ENCODE results near the gene CBARP. TPM values are rescaled to one million over a fixed set of nuclear protein-coding genes. Genes with fewer than 3 reads are reported as not detected.

Gene CBARP
- total and polyA plus RNA-seq, 2 of the 13 experiments (the other 11 are each of a cell fraction or from before 2014, with no cell fraction given), result 1.2 to 1.4 TPM

DNA sequence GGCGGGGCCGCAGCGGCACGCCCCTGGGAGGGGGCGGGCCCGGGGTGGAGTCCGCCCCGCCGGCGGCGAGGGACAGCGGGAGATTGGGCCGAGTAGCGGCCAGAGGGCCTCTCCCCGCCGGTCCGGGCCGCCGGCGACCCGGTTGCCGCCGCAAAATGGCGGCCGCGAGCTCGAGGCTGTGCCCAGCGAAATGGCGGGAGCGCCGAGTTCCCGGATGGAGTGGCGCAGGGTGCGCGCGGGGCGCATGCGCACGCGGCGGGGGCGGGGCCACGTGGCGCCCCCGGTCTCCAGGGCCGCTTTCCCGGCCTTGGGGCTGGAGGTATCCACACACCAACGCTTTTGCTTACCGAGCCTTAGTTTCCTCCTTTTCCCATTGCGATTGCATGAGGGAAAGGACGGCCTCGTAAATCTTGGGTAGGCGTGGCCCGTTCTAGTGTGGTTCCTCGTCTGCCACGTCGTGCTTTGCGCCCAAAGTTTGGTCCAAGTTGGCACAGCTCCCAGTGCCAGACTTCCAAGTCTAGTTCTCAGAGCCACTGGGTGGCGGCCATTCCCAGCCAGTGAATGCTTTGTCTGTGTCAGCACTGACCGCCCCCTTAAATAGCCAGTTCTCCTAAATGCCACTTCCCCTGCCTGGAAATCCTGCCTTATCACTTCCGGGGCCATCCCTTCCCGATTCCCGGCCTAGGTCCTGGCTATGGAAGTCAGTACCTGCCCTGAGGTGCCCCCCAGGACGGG, 31.8 kb upstream of the CBARP start (continued):
- TF ChIP-seq, protein P1, sequence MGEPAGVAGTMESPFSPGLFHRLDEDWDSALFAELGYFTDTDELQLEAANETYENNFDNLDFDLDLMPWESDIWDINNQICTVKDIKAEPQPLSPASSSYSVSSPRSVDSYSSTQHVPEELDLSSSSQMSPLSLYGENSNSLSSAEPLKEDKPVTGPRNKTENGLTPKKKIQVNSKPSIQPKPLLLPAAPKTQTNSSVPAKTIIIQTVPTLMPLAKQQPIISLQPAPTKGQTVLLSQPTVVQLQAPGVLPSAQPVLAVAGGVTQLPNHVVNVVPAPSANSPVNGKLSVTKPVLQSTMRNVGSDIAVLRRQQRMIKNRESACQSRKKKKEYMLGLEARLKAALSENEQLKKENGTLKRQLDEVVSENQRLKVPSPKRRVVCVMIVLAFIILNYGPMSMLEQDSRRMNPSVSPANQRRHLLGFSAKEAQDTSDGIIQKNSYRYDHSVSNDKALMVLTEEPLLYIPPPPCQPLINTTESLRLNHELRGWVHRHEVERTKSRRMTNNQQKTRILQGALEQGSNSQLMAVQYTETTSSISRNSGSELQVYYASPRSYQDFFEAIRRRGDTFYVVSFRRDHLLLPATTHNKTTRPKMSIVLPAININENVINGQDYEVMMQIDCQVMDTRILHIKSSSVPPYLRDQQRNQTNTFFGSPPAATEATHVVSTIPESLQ (CRISPR knock-in tag; conservative IDR thresholded peaks at IDR 0.05), result no peak
- no peak for TF ChIP-seq KAT2B (IDR thresholded peaks at IDR 0.05; ENCODE audit: borderline replicate concordance, low read depth, low read length)
- TF ChIP-seq, protein P2, sequence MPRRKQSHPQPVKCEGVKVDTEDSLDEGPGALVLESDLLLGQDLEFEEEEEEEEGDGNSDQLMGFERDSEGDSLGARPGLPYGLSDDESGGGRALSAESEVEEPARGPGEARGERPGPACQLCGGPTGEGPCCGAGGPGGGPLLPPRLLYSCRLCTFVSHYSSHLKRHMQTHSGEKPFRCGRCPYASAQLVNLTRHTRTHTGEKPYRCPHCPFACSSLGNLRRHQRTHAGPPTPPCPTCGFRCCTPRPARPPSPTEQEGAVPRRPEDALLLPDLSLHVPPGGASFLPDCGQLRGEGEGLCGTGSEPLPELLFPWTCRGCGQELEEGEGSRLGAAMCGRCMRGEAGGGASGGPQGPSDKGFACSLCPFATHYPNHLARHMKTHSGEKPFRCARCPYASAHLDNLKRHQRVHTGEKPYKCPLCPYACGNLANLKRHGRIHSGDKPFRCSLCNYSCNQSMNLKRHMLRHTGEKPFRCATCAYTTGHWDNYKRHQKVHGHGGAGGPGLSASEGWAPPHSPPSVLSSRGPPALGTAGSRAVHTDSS (CRISPR knock-in tag; conservative IDR thresholded peaks at IDR 0.05), result no peak
- TF ChIP-seq, protein P3, sequence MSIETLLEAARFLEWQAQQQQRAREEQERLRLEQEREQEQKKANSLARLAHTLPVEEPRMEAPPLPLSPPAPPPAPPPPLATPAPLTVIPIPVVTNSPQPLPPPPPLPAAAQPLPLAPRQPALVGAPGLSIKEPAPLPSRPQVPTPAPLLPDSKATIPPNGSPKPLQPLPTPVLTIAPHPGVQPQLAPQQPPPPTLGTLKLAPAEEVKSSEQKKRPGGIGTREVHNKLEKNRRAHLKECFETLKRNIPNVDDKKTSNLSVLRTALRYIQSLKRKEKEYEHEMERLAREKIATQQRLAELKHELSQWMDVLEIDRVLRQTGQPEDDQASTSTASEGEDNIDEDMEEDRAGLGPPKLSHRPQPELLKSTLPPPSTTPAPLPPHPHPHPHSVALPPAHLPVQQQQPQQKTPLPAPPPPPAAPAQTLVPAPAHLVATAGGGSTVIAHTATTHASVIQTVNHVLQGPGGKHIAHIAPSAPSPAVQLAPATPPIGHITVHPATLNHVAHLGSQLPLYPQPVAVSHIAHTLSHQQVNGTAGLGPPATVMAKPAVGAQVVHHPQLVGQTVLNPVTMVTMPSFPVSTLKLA (IDR thresholded peaks at IDR 0.05), result peak; percentile 61; the same call in 1 of the 2 replicates
- TF ChIP-seq EEA1 (CRISPR knock-in tag; IDR thresholded peaks at IDR 0.05; ENCODE audit: borderline replicate concordance), result no peak
- peak; percentile 52; the same call in 1 of the 2 replicates for TF ChIP-seq HES4 (CRISPR knock-in tag; IDR thresholded peaks at IDR 0.05; ENCODE audit: borderline replicate concordance)
- TF ChIP-seq ZNF781 (CRISPR knock-in tag; IDR thresholded peaks at IDR 0.05; ENCODE audit: borderline replicate concordance, not compliant biosample characterization), result no peak
- TF ChIP-seq ZMAT3 (CRISPR knock-in tag; conservative IDR thresholded peaks at IDR 0.05), result peak; percentile 12; the same call in 1 of the 2 replicates
- no peak for TF ChIP-seq XRCC5 (optimal IDR thresholded peaks at IDR 0.05; ENCODE audit: low read length)
- TF ChIP-seq, protein P4, sequence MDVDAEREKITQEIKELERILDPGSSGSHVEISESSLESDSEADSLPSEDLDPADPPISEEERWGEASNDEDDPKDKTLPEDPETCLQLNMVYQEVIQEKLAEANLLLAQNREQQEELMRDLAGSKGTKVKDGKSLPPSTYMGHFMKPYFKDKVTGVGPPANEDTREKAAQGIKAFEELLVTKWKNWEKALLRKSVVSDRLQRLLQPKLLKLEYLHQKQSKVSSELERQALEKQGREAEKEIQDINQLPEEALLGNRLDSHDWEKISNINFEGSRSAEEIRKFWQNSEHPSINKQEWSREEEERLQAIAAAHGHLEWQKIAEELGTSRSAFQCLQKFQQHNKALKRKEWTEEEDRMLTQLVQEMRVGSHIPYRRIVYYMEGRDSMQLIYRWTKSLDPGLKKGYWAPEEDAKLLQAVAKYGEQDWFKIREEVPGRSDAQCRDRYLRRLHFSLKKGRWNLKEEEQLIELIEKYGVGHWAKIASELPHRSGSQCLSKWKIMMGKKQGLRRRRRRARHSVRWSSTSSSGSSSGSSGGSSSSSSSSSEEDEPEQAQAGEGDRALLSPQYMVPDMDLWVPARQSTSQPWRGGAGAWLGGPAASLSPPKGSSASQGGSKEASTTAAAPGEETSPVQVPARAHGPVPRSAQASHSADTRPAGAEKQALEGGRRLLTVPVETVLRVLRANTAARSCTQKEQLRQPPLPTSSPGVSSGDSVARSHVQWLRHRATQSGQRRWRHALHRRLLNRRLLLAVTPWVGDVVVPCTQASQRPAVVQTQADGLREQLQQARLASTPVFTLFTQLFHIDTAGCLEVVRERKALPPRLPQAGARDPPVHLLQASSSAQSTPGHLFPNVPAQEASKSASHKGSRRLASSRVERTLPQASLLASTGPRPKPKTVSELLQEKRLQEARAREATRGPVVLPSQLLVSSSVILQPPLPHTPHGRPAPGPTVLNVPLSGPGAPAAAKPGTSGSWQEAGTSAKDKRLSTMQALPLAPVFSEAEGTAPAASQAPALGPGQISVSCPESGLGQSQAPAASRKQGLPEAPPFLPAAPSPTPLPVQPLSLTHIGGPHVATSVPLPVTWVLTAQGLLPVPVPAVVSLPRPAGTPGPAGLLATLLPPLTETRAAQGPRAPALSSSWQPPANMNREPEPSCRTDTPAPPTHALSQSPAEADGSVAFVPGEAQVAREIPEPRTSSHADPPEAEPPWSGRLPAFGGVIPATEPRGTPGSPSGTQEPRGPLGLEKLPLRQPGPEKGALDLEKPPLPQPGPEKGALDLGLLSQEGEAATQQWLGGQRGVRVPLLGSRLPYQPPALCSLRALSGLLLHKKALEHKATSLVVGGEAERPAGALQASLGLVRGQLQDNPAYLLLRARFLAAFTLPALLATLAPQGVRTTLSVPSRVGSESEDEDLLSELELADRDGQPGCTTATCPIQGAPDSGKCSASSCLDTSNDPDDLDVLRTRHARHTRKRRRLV (CRISPR knock-in tag; IDR thresholded peaks at IDR 0.05), result no peak
- TF ChIP-seq, protein P5, sequence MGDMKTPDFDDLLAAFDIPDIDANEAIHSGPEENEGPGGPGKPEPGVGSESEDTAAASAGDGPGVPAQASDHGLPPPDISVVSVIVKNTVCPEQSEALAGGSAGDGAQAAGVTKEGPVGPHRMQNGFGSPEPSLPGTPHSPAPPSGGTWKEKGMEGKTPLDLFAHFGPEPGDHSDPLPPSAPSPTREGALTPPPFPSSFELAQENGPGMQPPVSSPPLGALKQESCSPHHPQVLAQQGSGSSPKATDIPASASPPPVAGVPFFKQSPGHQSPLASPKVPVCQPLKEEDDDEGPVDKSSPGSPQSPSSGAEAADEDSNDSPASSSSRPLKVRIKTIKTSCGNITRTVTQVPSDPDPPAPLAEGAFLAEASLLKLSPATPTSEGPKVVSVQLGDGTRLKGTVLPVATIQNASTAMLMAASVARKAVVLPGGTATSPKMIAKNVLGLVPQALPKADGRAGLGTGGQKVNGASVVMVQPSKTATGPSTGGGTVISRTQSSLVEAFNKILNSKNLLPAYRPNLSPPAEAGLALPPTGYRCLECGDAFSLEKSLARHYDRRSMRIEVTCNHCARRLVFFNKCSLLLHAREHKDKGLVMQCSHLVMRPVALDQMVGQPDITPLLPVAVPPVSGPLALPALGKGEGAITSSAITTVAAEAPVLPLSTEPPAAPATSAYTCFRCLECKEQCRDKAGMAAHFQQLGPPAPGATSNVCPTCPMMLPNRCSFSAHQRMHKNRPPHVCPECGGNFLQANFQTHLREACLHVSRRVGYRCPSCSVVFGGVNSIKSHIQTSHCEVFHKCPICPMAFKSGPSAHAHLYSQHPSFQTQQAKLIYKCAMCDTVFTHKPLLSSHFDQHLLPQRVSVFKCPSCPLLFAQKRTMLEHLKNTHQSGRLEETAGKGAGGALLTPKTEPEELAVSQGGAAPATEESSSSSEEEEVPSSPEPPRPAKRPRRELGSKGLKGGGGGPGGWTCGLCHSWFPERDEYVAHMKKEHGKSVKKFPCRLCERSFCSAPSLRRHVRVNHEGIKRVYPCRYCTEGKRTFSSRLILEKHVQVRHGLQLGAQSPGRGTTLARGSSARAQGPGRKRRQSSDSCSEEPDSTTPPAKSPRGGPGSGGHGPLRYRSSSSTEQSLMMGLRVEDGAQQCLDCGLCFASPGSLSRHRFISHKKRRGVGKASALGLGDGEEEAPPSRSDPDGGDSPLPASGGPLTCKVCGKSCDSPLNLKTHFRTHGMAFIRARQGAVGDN (CRISPR knock-in tag; IDR thresholded peaks at IDR 0.05), result peak; percentile 95
- TF ChIP-seq NAIF1 (CRISPR knock-in tag; IDR thresholded peaks at IDR 0.05; ENCODE audit: borderline replicate concordance), result no peak
- peak; percentile 50; the same call in 1 of the 2 replicates for TF ChIP-seq KDM5A (IDR thresholded peaks at IDR 0.05; ENCODE audit: borderline replicate concordance, low read length)
